Panc1 (cell line): ENCODE data around the gene GPR180. TPM values are rescaled to one million over a fixed set of nuclear protein-coding genes. Genes with fewer than 3 reads are reported as not detected.

Source experiments
- ATAC-seq: fragments of 200-7000 bp; cut with Tn5 transposase; 2 replicates; pipeline ENCODE4 v1.9.1; 2020; ENCODE audit warnings: mild to moderate bottlenecking, moderate library complexity
- BruUV-seq: library from RNA; stranded (reverse); fragments of 400-500 nt; replicated peaks from 2 replicates; lab custom pipeline; 2021; lab: Mats Ljungman, UMichigan
- CTCF ChIA-PET: fragments of 300-600 bp; sonication (Branson Sonifier 250); formaldehyde crosslinking; loops from one replicate; lab custom pipeline; 2022; ENCODE audit warnings: antibody characterized with exemption; lab: Charles Lee
- POLR2A ChIA-PET: fragments of 300-600 bp; sonication (Branson Sonifier 250); formaldehyde crosslinking; loops from one replicate; lab custom pipeline; 2022; ENCODE audit warnings: antibody characterized with exemption; lab: Charles Lee
- DNase-seq: peaks from one replicate; pipeline ENCODE4 v3.0.0-alpha.2; 2010; ENCODE audit warnings: low read depth, low spot score
- H3K27ac ChIP-seq: 2 replicates; pipeline ENCODE4 v1.5.1; 2011; ENCODE audit warnings: mild to moderate bottlenecking, low read length, inconsistent platforms
- H3K27me3 ChIP-seq: fragments of 200-500 bp; sonication (Bioruptor generic); 2 replicates; pipeline ENCODE4 v1.6.0; 2014; ENCODE audit warnings: low read length, inconsistent platforms; ENCODE audit not compliant: control insufficient read depth, insufficient read depth
- H3K36me3 ChIP-seq: fragments of 200-500 bp; sonication (Bioruptor generic); 2 replicates; pipeline ENCODE4 v1.5.1; 2014; ENCODE audit warnings: inconsistent platforms, mild to moderate bottlenecking, low read length, moderate library complexity; ENCODE audit not compliant: control insufficient read depth, insufficient read depth
- H3K4me1 ChIP-seq: 2 replicates; pipeline ENCODE4 v1.5.1; 2011; ENCODE audit warnings: inconsistent platforms, mild to moderate bottlenecking, low read length, moderate library complexity; ENCODE audit not compliant: control insufficient read depth, insufficient read depth
- H3K4me3 ChIP-seq, 2 experiments: 2 replicates each; pipeline ENCODE4 v1.5.1; 2011 to 2012; ENCODE audit warnings: low read depth in 2 of 2, low read length in 2 of 2, mild to moderate bottlenecking in 2 of 2, inconsistent platforms in 1 of 2, moderate library complexity in 1 of 2
- H3K9me3 ChIP-seq: fragments of 200-500 bp; sonication (Bioruptor generic); 2 replicates; pipeline ENCODE4 v1.5.1; 2014; ENCODE audit warnings: low read depth, mild to moderate bottlenecking, inconsistent platforms, low read length, moderate library complexity; ENCODE audit not compliant: control insufficient read depth, insufficient read depth
- CTCF ChIP-seq: fragments of 450-650 bp; IDR thresholded peaks from 2 replicates; pipeline ENCODE4 v1.5.1; 2017; ENCODE audit warnings: mild to moderate bottlenecking
- POLR2AphosphoS5 ChIP-seq: IDR thresholded peaks from 2 replicates; pipeline ENCODE4 v1.6.1; 2012; ENCODE audit warnings: mild to moderate bottlenecking, low read depth, low read length, moderate library complexity
- SIN3A ChIP-seq: IDR thresholded peaks from 2 replicates; pipeline ENCODE4 v1.6.1; 2012; ENCODE audit warnings: low read depth, mild to moderate bottlenecking, low read length, moderate library complexity, borderline replicate concordance; ENCODE audit not compliant: insufficient read depth
- TCF7L2 ChIP-seq: IDR thresholded peaks from 2 replicates; pipeline ENCODE4 v1.6.1; 2011; ENCODE audit warnings: mild to moderate bottlenecking, low read depth, low read length, inconsistent platforms
- in situ Hi-C: cut with HindIII; loops from 2 replicates; pipeline ENCODE4 v1.10.0; 2016; ENCODE audit warnings: low sequenced_read_pairs, low pct_unique_long_range_greater_than_20kb
- intact Hi-C: fragments of 100-400 bp; cut with micrococcal nuclease; formaldehyde crosslinking; loops from one replicate; pipeline ENCODE4 v1.10.0; 2022; ENCODE audit not compliant: unreplicated experiment
- total RNA-seq: library from RNA; stranded (reverse); gene quantifications from one replicate; pipeline ENCODE4 v1.2.1, GENCODE V29; 2021; ENCODE audit not compliant: unreplicated experiment
- TF ChIP-seq, protein P1 (sequence below), 2 experiments: IDR thresholded peaks; 2 replicates each; pipeline ENCODE4 v1.6.1; 2011 to 2012; ENCODE audit warnings: low read depth in 2 of 2, control low read depth in 1 of 2, low read length in 1 of 2, mild to moderate bottlenecking in 1 of 2, moderate library complexity in 1 of 2; ENCODE audit not compliant: insufficient read depth in 1 of 2

Gene GPR180
- total RNA-seq, 1 experiment from 2014 or later, result 7.1 TPM

GRCh38 chr13:94556621-94557020 is 45.0 kb upstream of the GPR180 start:
- POLR2A ChIA-PET, result no interaction called here
- BruUV-seq, result no TSS peak
- no peak for ATAC-seq

DNA sequence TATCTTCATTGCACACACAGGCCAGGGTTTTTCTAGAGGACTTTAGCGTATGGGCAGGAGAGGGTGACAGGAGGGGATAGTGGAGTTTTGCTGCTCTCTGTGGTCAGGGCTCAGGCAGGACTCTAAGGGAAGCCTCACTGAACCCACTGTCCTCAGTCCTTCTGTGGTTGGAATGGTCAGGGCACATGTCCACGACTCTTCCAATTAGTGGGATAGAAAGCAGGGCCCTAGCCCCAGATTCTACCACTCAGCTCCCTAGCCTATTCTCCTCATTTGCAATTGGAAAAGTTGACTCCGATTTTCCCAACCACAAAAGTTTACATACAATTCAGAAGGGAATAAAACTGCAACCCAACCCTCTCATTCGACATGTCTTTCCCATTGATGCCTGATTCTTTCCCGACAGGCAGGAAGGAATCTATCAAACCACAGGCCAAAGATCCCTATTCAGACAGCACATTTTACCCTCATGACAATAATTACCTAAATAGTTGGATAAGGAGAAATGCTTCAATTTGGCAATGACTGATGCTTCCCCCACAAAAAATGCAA is 43.9 kb upstream of the GPR180 start:
- no peaks in the 10 kb centered on the region for H3K9me3 ChIP-seq

More at GRCh38 chr13:94556621-94557020, 45.0 kb upstream of the GPR180 start:
- H3K9me3 ChIP-seq, result no peaks in the 10 kb centered on the region
- H3K4me1 ChIP-seq, result no peaks in the 10 kb centered on the region
- H3K4me3 ChIP-seq, result no peak overlapping the region
- DNase-seq, result no peak
- in situ Hi-C loops (no loop called here), intact Hi-C loops (no loop called here)
- no peaks in the 10 kb centered on the region for H3K36me3 ChIP-seq
- H3K27me3 ChIP-seq, result no peaks in the 10 kb centered on the region
- TF ChIP-seq TCF7L2 (no peak), POLR2AphosphoS5 (no peak), SIN3A (no peak), CTCF (no peak)
- TF ChIP-seq, protein P1, sequence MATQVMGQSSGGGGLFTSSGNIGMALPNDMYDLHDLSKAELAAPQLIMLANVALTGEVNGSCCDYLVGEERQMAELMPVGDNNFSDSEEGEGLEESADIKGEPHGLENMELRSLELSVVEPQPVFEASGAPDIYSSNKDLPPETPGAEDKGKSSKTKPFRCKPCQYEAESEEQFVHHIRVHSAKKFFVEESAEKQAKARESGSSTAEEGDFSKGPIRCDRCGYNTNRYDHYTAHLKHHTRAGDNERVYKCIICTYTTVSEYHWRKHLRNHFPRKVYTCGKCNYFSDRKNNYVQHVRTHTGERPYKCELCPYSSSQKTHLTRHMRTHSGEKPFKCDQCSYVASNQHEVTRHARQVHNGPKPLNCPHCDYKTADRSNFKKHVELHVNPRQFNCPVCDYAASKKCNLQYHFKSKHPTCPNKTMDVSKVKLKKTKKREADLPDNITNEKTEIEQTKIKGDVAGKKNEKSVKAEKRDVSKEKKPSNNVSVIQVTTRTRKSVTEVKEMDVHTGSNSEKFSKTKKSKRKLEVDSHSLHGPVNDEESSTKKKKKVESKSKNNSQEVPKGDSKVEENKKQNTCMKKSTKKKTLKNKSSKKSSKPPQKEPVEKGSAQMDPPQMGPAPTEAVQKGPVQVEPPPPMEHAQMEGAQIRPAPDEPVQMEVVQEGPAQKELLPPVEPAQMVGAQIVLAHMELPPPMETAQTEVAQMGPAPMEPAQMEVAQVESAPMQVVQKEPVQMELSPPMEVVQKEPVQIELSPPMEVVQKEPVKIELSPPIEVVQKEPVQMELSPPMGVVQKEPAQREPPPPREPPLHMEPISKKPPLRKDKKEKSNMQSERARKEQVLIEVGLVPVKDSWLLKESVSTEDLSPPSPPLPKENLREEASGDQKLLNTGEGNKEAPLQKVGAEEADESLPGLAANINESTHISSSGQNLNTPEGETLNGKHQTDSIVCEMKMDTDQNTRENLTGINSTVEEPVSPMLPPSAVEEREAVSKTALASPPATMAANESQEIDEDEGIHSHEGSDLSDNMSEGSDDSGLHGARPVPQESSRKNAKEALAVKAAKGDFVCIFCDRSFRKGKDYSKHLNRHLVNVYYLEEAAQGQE (IDR thresholded peaks at IDR 0.05; ENCODE audit: insufficient read depth in 1 of 2, low read depth in 2 of 2, low read length in 1 of 2), result no peak
- no peak overlapping the region for H3K27ac ChIP-seq
- CTCF ChIA-PET, result no interaction called here

More for the DNA sequence above, 43.9 kb upstream of the GPR180 start:
- Histone ChIP-seq H3K36me3 (no peaks in the 10 kb centered on the region), H3K27me3 (no peaks in the 10 kb centered on the region), H3K4me3 (no peak overlapping the region), H3K27ac (no peak overlapping the region), H3K4me1 (no peaks in the 10 kb centered on the region)
- ATAC-seq (no peak), DNase-seq (no peak)
- TF ChIP-seq CTCF (no peak), POLR2AphosphoS5 (no peak), TCF7L2 (no peak), SIN3A (no peak)
- TF ChIP-seq, protein P1 (IDR thresholded peaks at IDR 0.05; ENCODE audit: insufficient read depth in 1 of 2, low read depth in 2 of 2, low read length in 1 of 2), result no peak
- ChIA-PET POLR2A (no interaction called here), CTCF (no interaction called here)
- in situ Hi-C loops, result no loop called here
- intact Hi-C loops, result no loop called here
- BruUV-seq, result no TSS peak
